Renal cortical epithelial cell (primary cell): ENCODE results near the gene SLC39A3. TPM values are rescaled to one million over a fixed set of nuclear protein-coding genes. Genes with fewer than 3 reads are reported as not detected.

Source experiments
- DNase-seq: peaks from one replicate; pipeline ENCODE4 v3.0.0-alpha.2; 2011; ENCODE audit warnings: low read depth
- total RNA-seq: library from RNA; depleted of rRNA; stranded (reverse); fragments of >200 nt; gene quantifications from 2 replicates; pipeline ENCODE4 v1.2.3, GENCODE V29; 2014

SLC39A3 gene
- total RNA-seq, 1 donor from 2014 or later: 30.8 TPM

DNA sequence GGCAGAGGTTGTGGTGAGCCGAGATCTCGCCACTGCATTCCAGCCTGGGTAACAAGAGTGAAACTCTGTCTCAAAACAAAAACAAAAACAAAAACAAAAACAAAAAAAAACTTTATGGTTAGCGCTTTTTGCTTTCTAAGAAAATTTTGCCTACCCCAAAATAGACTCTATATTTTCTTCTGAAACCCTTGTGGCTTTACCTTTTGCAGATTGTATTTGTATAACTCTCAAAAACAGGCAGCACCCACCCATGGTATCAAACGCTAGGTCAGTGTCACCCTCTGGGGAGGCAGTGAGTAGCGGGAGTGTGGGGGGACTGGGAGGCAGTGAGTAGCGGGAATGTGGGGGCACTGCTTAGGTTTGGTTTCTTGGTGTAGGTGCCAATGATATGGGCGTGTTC is 7.5 kb upstream of the SLC39A3 start:
- DNase-seq: no peak

DNA sequence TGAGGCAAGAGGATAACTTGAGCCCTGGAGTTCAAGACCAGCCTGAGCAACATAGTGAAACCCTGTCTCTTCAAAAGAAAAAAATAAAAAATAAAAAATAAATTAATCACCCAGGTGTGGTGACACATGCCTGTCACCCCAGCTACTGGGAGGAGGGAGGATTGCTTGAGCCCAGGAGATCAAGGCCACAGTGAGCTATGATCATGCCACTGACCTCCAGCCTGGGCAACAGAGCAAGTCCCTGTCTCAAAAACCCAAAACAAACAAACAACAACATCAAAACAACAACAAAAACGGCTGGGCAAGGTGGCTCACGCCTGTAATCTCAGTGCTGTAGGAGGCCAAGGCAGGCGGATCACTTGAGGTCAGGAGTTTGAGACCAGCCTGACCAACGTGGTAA is 4.3 kb upstream of the SLC39A3 start:
- DNase-seq: no peak

DNA sequence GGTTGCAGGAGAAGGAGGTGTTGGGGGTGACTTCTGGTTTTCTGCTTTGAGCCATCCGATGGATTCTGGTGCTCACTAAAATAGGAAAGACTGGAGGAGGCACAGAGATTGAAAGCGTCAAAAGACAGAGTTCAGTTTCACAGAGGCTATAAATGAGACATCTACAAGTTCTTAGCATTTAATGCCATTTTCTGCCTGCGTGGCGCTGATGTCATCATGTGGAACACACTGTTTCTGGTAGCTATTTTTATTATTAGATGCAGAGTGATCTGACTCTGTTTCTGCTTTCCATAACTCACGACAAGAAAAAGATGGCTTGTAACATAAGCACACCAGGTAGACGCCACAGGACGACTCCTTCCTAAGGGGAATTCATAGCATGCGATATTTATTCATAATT is 3.3 kb upstream of the SLC39A3 start:
- DNase-seq: no peak

DNA sequence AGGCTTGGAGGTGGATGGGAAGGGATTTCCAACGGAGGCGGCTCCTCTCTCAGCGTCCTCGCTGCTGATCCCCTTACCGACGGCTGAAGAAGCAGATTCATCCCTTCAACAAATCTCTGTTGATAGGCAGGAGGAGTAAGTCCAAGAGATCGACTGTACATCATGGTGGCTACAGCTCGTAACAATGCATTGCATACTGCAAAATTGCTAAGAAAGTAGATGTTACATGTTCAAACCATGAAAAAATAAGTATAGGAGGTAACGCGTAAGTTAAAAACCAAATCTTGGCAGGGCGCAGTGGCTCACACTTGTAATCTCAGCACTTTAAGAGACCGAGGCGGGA is 468 bp upstream of the SLC39A3 start:
- no peak for DNase-seq

DNA sequence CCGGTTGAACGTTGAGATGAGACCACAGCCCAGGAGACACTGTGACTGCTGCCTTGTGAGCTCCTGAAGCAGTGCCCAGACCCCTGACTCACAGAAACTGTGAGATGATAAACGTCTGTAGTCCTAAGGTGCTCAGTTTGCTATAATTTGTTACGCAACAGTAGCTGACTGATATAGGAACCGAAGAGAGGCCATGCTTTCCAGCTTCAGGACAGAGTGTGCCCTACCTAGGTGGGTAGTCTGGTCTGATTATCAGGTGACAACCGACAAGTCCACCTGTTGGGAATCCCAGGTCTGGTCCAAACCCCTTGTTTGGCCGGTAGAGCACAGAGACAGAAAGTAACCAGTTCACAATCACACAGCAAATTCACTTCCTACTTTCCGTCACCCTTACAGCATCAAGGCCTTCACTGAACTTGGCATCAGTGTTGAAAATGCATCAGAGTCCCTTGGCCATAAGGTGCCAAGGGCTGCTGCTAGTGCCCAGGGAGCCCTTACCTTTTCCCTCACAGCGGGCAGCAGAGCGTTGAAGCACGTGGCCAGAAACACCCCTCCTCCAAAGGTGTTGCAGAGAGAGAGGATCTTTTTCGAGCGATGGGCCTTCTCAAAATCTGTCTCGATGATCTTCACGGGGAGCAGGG is 3.1 kb downstream of the SLC39A3 start:
- DNase-seq: no peak

DNA sequence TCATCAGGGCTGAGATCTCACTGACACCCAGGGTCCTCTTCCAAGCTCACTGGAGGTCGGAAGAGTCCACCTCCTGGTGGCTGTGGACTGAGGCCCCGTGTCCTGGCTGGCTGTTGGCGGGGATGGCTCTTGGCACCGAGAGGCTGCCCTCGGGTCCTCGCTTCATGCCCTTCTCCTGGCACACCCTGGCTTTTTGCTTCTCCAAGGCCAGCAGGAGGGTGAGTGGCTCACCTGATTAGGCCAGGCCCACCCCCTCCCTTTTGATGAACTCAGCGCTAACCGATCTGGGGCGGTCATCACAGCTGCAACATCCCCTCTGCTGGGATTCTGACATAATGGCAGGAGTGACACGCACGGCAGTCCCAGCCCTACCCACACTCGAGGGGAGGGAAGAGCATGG is 4.4 kb downstream of the SLC39A3 start:
- DNase-seq: no peak

DNA sequence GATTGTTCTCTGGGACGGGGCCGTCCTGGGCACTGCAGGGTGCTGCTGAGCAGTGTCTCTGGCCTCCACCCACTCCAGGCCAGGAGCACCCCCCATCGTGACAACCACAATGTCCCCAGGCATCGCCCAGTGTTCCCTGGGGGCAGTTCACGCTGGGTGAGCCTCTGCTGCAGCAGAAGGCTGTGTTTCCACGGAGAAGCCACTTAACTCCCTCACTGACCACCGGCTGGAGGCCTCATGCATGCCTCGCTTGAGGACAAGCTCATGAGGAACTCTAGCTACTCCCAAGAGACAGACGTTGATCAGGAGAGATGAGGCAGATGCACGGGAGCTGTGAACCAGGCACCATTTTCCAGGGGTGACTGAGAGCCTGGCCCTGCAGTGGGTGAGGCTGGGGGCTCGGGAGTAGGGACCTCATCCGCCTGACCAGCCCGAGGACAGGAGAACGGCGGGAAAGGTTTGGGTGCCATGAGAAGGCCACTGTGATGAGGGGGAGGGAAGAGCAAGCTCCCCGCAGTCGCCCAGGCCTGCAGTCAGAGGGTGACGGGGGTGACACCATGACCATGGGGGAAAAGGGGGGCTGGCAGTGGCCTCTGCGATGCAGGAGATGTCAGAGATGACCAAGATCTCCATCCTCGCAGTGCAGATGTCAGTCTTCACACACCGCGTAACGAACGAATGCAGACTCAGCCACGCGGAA is 5.1 kb downstream of the SLC39A3 start:
- no peak for DNase-seq

DNA sequence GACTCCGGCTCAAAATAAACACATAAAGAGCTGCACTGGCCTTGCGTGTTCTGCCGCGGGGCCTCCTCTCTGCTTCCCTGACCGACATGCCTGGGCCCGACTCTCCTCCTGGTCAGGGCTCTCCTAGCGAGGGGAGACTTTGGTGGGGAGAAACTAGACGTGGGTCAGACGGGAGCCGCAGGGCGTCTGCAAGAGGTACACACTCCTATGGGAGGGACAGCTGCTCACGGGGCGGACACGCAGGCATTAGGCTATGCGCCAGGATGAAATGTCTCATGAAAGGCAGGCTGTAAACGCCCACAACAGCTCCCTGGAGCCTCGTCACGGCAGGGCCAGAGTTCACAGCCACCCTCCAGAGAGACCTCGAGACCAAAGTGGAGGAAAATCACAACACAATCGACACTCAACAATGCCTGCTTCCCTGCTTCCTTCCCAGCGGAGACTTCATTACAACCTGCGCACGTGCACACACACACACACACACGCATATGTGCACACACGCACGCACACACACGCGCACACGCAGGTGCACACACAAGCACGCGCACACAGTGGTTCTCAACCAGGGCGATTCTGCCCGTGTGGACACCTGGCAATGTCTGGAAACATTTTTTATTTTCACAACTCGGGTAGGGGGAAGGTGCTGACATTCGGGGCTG is 5.8 kb downstream of the SLC39A3 start:
- DNase-seq: no peak

DNA sequence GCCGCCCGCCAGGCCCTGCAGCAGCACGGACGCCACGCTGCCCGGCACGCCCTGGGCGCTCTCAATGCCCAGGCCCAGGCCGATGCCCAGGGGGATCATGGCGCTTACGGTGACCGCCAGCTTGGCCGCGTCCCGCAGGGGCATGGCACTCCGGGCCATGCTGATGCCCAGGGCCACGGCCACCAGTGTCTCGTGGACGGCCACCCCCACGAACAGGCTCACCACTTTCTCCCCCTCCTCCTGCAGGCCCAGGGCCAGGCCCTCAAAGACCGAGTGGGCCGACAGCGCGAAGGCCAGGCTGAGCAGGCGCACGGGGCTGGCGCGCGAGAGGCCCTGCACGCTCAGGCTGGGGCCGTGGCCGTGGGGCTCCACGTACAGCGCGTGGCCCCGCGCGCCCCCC is 6.9 kb downstream of the SLC39A3 start:
- no peak for DNase-seq

DNA sequence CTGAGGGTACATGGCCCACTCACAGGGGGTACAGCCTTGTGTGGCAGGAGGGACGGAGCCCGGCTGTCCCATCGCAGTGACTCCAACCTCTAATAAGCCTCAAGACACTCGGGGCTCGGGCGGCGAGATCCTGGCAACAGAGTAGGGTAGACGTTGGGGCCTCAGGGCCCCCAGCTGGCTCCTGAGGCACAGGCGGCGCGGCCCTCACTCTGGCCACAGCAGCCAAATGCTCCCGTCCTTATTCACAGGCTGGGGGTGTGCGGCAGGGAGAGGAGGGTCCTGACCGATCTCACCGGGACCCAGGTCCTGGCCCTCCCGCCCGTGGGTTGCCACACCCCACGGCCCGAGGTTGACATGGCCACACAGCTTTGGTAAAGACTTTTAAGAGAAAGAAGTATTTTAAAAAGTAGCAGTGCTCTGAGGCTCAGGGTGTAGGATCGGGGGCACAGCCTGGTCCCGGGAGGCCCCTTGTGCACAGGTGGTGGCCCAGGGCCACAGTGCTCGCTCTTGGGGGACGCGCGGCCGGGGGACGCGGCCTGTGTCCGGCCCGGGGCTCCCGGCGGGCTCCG is 7.6 kb downstream of the SLC39A3 start:
- DNase-seq: no peak

DNA sequence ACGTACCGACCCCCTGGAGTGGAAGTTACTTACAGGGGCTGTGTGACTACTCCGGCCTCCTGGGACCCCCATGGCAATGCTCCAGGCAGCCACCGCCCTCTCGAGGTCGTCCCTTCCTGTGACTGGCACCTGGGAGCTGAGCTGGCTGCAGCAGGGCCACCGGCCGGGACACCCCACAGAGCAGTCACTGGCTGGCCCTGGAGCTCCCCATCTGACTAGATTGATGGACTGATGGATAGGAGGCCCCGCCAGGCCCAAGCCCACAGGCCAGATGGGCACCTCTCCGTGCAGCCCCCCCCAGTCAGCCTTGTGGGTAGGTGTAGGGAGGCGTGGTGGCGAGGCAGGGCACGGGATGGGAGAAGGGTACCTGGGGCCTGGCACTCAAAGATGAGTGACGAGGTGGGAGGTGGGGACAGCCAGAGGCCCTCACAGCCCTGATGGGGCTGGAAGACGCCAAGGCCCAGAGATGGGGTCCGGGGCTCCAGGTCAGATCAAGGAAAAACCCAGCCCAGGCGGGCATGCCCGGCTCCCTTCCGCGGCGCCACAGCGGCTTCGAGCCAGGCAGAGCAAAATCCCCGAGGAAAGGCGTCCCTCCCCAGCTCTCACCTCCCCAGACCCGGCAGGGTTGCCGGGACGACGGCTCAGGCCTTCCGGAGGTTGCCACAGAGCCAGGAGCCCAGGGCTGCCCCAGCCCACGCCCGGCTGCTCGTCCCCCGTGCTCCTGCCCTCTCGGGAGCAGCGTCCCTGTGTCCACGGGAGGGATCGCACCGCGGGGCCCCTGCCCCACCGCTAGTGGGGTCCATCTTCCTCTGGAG is 8.4 kb downstream of the SLC39A3 start:
- no peak for DNase-seq

DNA sequence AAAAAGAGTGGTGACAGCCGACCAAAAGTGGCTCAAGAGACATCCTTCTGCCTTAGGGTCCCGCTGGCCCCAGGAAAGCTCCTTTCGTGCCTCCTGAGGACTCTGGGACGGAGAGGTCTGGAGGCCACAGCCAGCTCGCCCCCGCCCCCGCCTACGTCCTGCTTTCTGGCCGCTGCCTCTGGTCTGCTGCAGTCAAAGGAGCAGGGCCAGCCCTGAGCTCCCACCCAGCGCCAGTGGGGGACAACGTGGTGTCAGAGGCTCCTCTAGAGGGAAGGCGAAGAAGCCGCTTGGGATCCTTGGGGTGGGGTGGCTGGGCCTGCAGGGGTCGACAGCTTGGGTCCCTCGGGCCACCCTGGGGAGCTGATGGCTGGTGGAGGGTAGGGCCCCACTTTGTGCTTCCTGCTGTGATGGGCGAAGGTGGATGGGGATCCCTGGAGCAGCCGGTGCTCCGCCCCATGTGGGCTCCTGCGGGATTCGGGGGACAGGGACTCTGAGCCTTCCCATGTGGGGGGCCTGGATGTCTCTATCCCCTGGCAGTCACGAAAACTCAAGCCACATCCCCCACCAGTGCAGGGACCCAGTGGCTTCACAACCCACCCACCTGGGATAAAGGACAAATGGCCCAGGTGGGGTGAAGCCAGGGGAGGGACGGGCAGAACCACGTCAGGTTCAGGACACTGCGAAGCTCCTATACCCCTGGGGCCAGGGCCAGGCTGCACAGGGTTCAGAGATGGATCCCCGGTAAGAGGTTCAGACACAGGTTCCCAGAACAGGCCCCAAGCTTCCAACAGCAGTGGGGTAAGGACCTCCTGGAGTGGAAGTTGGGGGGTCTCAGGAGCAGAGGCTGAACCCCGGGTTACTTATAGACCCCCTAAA is 9.6 kb downstream of the SLC39A3 start:
- DNase-seq: no peak

DNA sequence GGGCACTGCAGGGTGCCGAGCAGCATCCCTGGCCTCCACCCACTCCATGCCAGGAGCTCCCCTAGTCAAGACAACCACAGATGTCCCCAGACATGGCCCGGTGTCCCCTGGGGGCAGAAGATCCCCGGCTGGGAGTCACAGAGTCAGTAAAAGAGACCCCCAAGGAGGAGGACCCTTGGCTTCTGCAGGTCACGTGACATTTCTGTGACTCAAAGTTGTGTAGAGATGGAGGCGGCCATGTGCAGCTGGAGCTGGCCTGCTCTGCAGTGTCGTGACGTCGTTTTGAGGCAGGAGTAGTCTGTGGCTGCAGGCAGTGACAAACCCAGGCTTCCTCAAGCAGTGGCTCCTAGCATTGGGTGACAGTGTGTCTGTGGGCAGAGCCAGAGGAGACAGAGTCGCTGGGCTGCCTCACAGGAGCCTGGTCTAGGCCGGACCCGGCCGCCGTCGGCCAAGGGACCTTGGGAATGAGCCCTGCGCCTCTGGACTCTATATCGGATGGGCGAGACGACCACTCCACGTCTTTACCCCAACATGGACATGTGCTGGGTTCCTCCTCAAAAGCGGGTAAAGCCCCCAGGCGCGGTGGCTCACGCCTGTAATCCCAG is 10.9 kb downstream of the SLC39A3 start:
- DNase-seq: no peak

DNA sequence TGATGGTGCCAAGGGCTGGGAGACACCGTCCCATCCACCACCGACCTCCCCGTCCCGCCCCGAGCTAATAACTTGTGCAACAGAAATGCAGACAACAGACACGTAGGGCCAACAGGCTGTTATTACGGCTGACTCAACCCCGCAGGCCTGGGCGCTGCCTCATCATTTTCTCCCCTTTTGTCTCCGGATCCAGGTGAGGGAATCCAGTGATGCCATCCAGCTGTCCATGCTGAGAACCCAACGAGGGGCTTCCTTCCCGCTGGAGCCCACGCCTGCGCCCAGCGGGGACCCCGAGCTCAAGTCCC is 12.2 kb downstream of the SLC39A3 start:
- DNase-seq: no peak

DNA sequence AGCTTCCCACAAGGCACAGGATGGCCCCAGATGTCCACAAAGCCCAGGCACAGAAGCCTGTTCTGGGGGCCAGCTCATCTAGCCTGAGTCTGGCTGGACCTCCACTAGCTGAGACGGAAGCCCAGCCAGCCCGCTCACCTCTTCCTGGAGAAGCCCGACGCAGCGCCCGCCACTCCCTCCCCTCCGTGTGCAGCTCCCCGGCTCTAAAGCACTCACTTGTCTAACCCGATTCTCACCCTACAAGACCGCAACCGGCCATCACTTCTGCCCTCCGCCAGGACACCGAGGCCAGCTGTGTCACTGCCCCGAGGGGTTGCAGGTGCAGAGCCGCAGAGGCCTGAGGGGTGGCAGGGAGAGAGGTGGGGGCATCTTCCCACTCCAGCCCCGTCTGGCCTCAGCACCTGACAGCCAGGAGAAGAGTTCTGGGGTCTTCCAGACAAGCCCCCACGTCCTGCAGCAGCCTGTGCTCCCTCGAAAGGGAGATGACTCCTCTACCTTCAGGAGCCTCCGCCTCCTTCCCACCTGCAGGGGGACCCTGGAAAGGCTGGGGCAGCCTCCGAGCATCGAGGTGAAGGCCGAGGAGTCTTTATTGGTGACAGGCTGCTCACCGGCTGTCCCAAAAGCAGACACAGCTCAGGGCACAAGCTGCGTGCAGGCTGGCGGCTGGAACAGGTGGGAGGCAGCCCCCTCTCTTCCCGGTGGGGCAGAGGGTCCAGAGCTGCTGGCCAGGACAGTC is 12.7 kb downstream of the SLC39A3 start:
- DNase-seq: no peak

DNA sequence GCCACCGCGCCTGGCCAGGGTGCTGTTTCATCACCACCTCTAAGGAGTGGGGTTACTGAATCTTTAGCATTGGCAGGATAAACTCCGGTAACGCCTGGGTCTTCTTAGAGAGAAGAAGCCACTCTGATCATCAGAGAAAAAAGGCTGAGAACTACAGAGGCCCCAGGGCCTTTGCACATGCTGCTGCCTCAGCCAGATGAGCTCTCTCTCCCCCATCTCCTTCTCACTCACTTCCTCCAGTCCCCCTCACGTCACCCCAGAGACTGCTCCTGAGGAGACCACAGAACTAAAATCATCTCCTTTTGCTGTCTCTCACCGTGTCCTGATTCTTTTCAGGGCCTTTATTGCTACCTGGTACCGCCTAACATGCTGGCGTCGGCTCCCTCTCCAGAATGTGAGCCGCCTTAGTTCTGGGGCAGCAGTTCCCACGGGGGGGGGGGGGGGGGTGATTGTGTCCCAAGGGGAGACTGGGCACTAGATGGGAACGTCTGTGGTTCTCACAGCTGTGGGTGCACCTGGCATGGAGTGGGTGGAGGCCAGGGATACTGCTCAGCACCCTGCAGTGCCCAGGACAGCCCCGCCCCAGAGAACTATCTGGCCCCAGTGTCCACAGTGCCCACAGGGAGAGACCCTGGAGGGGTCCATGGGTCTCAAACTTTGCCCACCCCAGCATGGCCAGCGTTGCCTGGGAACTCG is 13.5 kb downstream of the SLC39A3 start:
- DNase-seq: no peak

DNA sequence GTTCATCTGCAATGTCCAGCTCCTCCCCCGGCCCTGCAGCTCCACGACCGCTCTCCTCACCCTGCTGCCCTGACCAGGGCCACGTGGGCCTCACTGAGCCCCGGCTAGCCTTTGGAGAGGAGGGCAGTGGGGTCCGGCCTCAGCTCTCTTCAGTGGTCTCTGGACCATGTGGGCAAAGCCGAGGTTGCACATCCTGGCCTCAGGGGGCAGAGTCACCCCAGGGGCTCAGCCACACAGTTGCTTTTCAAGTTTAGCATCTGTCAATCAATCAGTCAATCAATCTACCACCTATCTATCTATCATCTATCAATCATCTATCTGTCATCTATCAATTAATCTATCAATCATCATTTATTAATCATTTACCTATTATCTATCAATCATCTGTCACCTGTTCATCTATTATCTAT is 15.7 kb downstream of the SLC39A3 start:
- DNase-seq: no peak

DNA sequence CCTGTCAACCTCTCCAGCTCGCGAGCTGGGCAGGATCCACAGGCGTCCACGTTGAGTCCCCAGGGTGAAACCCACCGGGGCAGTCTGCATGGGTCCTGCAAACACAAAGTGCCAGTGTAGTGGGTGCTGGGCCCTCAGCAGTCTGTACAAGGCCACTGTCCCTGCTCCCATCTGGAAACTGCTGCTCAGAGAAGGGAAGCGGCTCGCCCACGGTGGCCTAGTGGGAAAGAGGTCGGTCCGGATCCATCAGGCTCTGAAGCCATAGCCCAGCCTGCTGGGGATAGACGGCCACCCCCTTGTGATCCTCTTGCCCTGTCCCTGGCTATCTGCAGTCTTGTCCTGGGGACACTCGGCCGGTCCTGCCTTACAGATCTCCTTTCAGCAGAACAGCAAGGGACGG is 16.1 kb downstream of the SLC39A3 start:
- DNase-seq: no peak

DNA sequence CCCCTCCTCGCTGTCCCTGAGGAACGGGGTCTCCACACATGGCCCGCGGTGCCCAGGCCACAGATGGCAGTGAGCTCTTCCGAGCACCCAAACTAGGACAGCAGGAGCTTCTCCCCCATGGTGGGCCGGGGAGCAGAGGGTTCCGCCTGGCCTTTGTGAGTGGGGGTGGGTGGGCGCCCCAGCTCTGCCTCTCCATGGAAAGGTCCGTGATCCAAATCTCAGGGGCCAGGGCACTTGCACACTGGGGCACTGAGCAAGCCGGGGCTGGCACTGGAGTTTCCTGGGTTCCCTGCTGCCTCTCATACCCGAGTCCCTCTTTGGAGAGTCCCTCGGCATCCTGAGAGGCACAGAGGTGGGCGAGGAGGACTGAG is 16.5 kb downstream of the SLC39A3 start:
- DNase-seq: no peak
